K562 (cell line): Measurements from ENCODE around the gene LCN12. TPM values are rescaled to one million over a fixed set of nuclear protein-coding genes. Genes with fewer than 3 reads are reported as not detected.

Source experiments
- ATAC-seq: fragments of 200-7000 bp; cut with Tn5 transposase; 3 replicates; pipeline ENCODE4 v1.9.1; 2020; ENCODE audit warnings: moderate library complexity
- BruUV-seq: library from RNA; stranded (reverse); fragments of 400-500 nt; replicated peaks from 2 replicates; lab custom pipeline; 2021; lab: Mats Ljungman, UMichigan
- CTCF ChIA-PET: fragments of 300-600 bp; formaldehyde crosslinking; extraction: SDS; loops from one replicate; lab custom pipeline; 2021; ENCODE audit warnings: low intra/inter-chr PET ratio; lab: Yijun Ruan, JAX
- POLR2A ChIA-PET: fragments of 300-600, 350-650 bp; sonication (Branson Sonifier 250); formaldehyde crosslinking; extraction: SDS; loops from one replicate; lab custom pipeline; 2021; ENCODE audit warnings: antibody characterized with exemption, inconsistent platforms; lab: Yijun Ruan, JAX
- DNase-seq, 4 experiments: peaks; one replicate each; pipeline versions ENCODE4 v3.0.0 to v3.0.0-alpha.2; 2011 to 2018; ENCODE audit warnings: low spot score in 3 of 4, mixed read lengths in 3 of 4; ENCODE audit errors: extremely low read depth in 1 of 4
- FAIRE-seq: peaks from 2 replicates; lab custom pipeline; 2011; peaks lifted over from hg19 to GRCh38; lab: Jason Lieb, UNC
- H2AFZ ChIP-seq: 2 replicates; pipeline ENCODE4 v1.6.0; 2011; ENCODE audit warnings: low read depth, low read length, control low read depth, inconsistent platforms
- H3K27ac ChIP-seq: fragments of 200-600 bp; 3 replicates; pipeline ENCODE4 v1.8.0; 2011; ENCODE audit warnings: low read depth, mild to moderate bottlenecking, control low read depth, inconsistent platforms, low read length, moderate library complexity, mixed read lengths; ENCODE audit errors: extremely low read depth
- H3K27me3 ChIP-seq, 2 experiments: fragments of 300-600 bp in 1 of 2; 2 replicates in 1 of 2; 3 replicates in 1 of 2; pipeline versions ENCODE4 v1.6.0 to v1.8.0; 2011; ENCODE audit warnings: inconsistent platforms in 2 of 2, low read length in 2 of 2, mild to moderate bottlenecking in 1 of 2, mixed read lengths in 1 of 2, moderate library complexity in 1 of 2; ENCODE audit not compliant: control insufficient read depth in 2 of 2, insufficient read depth in 2 of 2
- H3K36me3 ChIP-seq: fragments of 300-600 bp; 3 replicates; pipeline ENCODE4 v1.8.0; 2011; ENCODE audit warnings: mild to moderate bottlenecking, low read length, inconsistent platforms; ENCODE audit not compliant: control insufficient read depth, insufficient read depth
- H3K4me1 ChIP-seq, 2 experiments: fragments of 200-600 bp in 1 of 2; replicated peaks in 1 of 2; 2 replicates in 1 of 2; 3 replicates in 1 of 2; pipeline versions ENCODE4 v1.5.1 to v1.8.0; 2011; ENCODE audit warnings: inconsistent platforms in 2 of 2, low read length in 2 of 2, mild to moderate bottlenecking in 1 of 2, mixed read lengths in 1 of 2, moderate library complexity in 1 of 2; ENCODE audit not compliant: control insufficient read depth in 2 of 2, insufficient read depth in 2 of 2
- H3K4me2 ChIP-seq: 2 replicates; pipeline ENCODE4 v1.6.1; 2011; ENCODE audit warnings: low read length, control low read depth, inconsistent platforms, mixed read lengths; ENCODE audit not compliant: insufficient read depth
- H3K4me3 ChIP-seq: fragments of 200-600 bp; sonication (generic), shearing (Covaris generic); 2 replicates; pipeline ENCODE4 v1.5.1; 2016; ENCODE audit warnings: control low read depth, inconsistent platforms
- H3K79me2 ChIP-seq: fragments of 200-600 bp; 3 replicates; pipeline ENCODE4 v1.8.0; 2011; ENCODE audit warnings: low read length, inconsistent platforms; ENCODE audit not compliant: control insufficient read depth, insufficient read depth
- H3K9ac ChIP-seq, 2 experiments: 2 replicates each; pipeline versions ENCODE4 v1.6.0 to v1.6.1; 2011; ENCODE audit warnings: low read depth in 2 of 2, low read length in 2 of 2, control low read depth in 1 of 2, inconsistent platforms in 1 of 2, mild to moderate bottlenecking in 1 of 2, mixed read lengths in 1 of 2; ENCODE audit not compliant: insufficient read depth in 1 of 2
- H3K9me1 ChIP-seq: one replicate; pipeline ENCODE4 v1.6.0; 2011; ENCODE audit warnings: inconsistent platforms, mild to moderate bottlenecking, low read length, moderate library complexity; ENCODE audit not compliant: control insufficient read depth, insufficient read depth
- H3K9me3 ChIP-seq: replicated peaks from 2 replicates; pipeline ENCODE4 v1.5.1; 2011; ENCODE audit warnings: low read depth, low read length, inconsistent platforms; ENCODE audit not compliant: control insufficient read depth, insufficient read depth
- H4K20me1 ChIP-seq: replicated peaks from 2 replicates; pipeline ENCODE4 v1.6.1; 2011; ENCODE audit warnings: low read length, inconsistent platforms, mixed read lengths; ENCODE audit not compliant: control insufficient read depth, insufficient read depth
- ATF3 ChIP-seq, 2 experiments: fragments of 450-650 bp in 1 of 2; sonication (generic) in 1 of 2; formaldehyde crosslinking in 1 of 2; IDR thresholded peaks in 1 of 2; conservative IDR thresholded peaks in 1 of 2; 2 replicates each; pipeline versions ENCODE4 v1.6.1 to v1.8.1; 2016 to 2023; ENCODE audit warnings: mild to moderate bottlenecking in 2 of 2, moderate library complexity in 2 of 2, inconsistent platforms in 1 of 2, missing genetic modification reagents in 1 of 2
- GMEB1 ChIP-seq: fragments of 250-450 bp; sonication (Bioruptor Pico); IDR thresholded peaks from 2 replicates; pipeline ENCODE4 v1.4.0; 2020; ENCODE audit warnings: mild to moderate bottlenecking
- MAX ChIP-seq: sonication (generic); formaldehyde crosslinking; IDR thresholded peaks from 2 replicates; pipeline ENCODE4 v1.9.0; 2022; ENCODE audit warnings: mild to moderate bottlenecking, missing genetic modification reagents
- NCOR1 ChIP-seq: fragments of 450-650 bp; IDR thresholded peaks from 2 replicates; pipeline ENCODE4 v1.6.1; 2016; ENCODE audit warnings: mild to moderate bottlenecking, moderate library complexity
- NFYB ChIP-seq: IDR thresholded peaks from 2 replicates; pipeline ENCODE4 v1.6.1; 2011; ENCODE audit warnings: mild to moderate bottlenecking, moderate library complexity; ENCODE audit not compliant: insufficient read length; ENCODE audit errors: extremely low read depth
- RHOXF2B ChIP-seq: fragments of 250-450 bp; sonication (Bioruptor Pico); conservative IDR thresholded peaks from 2 replicates; pipeline ENCODE4 v1.5.1; 2021
- SIX5 ChIP-seq, 2 experiments: IDR thresholded peaks; 2 replicates each; pipeline ENCODE4 v1.6.1; 2011; ENCODE audit warnings: low read length in 2 of 2, borderline replicate concordance in 1 of 2, low read depth in 1 of 2, mild to moderate bottlenecking in 1 of 2, moderate library complexity in 1 of 2; ENCODE audit not compliant: insufficient read depth in 1 of 2
- ZNF79 ChIP-seq: fragments of 250-450 bp; sonication (Bioruptor Pico); IDR thresholded peaks from 2 replicates; pipeline ENCODE4 v1.4.0; 2020; ENCODE audit warnings: low read depth, mild to moderate bottlenecking, moderate library complexity
- WGBS: fragments of 100-300 bp; shearing (Covaris generic); methylation state at CpG from one replicate; pipeline ENCODE4 v1.1.6; 2016; ENCODE audit warnings: low coverage, mixed read lengths; ENCODE audit not compliant: insufficient coverage; ENCODE audit errors: missing lambda C conversion rate; 5-methylcytosine and 5-hydroxymethylcytosine counted together
- in situ Hi-C: fragments of 300-500 bp; cut with MboI; formaldehyde crosslinking; loops from 4 replicates; pipeline ENCODE4 v1.15.0; 2018; ENCODE audit warnings: inconsistent platforms, mixed read lengths
- intact Hi-C: fragments of 100-400 bp; cut with micrococcal nuclease; formaldehyde crosslinking; loops from 2 replicates; pipeline ENCODE4 v1.14.2; 2022
- polyA plus RNA-seq, 8 experiments: library from polyadenylated mRNA; depleted of rRNA in 4 of 8; stranded (reverse) in 5 of 8; unstranded in 3 of 8; fragments of >200 nt; fragmentation: Nextera tagmentation in 2 of 8; fragmentation: Illumina TruSeq in 1 of 8; extraction: Ambion mirVana in 2 of 8; extraction: Trizol in 1 of 8; gene quantifications; 2 replicates each; pipeline versions ENCODE4 v1.2.1 to v1.2.3, GENCODE V29; 2011 to 2014; ENCODE audit warnings: inconsistent platforms in 1 of 8, missing spikeins in 1 of 8
- total RNA-seq, 7 experiments: library from RNA; depleted of rRNA in 6 of 7; stranded (reverse); fragments of >200 nt in 6 of 7; fragmentation: Illumina TruSeq in 2 of 7; extraction: Trizol in 2 of 7; gene quantifications; 2 replicates each; pipeline versions ENCODE4 v1.2.1 to v1.2.3, GENCODE V29; 2011 to 2021; ENCODE audit warnings: low replicate concordance in 1 of 7
- TF ChIP-seq, protein P1 (sequence below): fragments of 450-650 bp; IDR thresholded peaks from 2 replicates; pipeline ENCODE4 v1.6.1; 2016; ENCODE audit warnings: borderline replicate concordance
- TF ChIP-seq, protein P2 (sequence below): sonication (generic); formaldehyde crosslinking; IDR thresholded peaks from 2 replicates; pipeline ENCODE4 v1.8.1; 2023; ENCODE audit warnings: mild to moderate bottlenecking, missing genetic modification reagents
- TF ChIP-seq, protein P3 (sequence below): sonication (generic); formaldehyde crosslinking; IDR thresholded peaks from 2 replicates; pipeline ENCODE4 v1.8.0; 2022; ENCODE audit warnings: mild to moderate bottlenecking, missing genetic modification reagents, borderline replicate concordance

The LCN12 gene
- total and polyA plus RNA-seq, 9 of the 15 experiments (the other 6 are each of a cell fraction or from before 2014, with no cell fraction given): 0.05 TPM; not detected in 8

DNA sequence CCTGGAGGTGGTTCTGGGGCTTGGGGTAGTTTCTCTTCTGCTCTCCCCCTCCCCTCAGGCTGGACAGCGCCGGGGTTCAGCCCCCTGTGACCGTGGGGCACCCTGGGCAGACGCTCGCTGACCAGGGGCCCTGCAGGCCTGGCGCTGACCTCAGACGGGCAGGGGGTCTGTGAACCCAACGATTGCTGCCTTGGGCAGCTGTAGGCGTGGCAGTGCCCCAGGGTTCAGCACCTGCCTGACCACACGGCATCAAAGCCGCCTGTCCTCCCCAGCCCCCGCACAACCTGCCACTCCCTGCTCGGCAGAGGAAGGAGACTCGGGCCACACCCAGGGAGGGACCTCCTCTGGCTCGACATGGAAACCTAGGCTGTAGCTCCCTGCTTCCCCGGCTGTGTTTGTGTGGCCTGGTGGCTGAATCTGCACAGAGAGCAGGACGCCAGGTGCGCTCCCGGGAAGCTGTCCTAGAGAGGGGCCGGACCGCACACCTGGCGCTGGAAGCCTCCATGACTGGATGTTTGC is 12.2 kb downstream of the LCN12 start:
- Histone ChIP-seq H3K4me3 (no peak overlapping the region), H3K9me1 (no peaks in the 10 kb centered on the region), H4K20me1 (no peaks in the 10 kb centered on the region), H3K36me3 (no peaks in the 10 kb centered on the region), H2AFZ (peak overlapping the region; percentile 86), H3K79me2 (no peaks in the 10 kb centered on the region), H3K4me1 (peaks cover 26 to 77% of the 10 kb centered on the region in 2 experiments; a peak in 4 of 5 replicates), H3K4me2 (peak overlapping the region; percentile 61), H3K9me3 (no peaks in the 10 kb centered on the region), H3K27ac (peak overlapping the region; percentile 55), H3K27me3 (no peaks in the 10 kb centered on the region), H3K9ac (peak overlapping the region; percentile 33 to 81)
- ATAC-seq (peak; percentile 96), FAIRE-seq (peak; percentile 90), DNase-seq (peak; percentile 81 to 84 (median 82))
- 14% methylated on average over 13 of the region's 22 CpGs for WGBS
- BruUV-seq: no TSS peak
- ChIA-PET CTCF (no interaction called here), POLR2A (interaction anchor here (0.9 to 1.2 kb wide), 5 partner anchors 10 to 32 kb away, joined by 3 to 4 read pairs (median 3); partner anchors contain the start of genes C8G, CLIC3 and PAXX)
- intact Hi-C loops (no loop called here), in situ Hi-C loops (no loop called here)
- no peak for TF ChIP-seq NCOR1
- TF ChIP-seq RHOXF2B: no peak
- no peak for TF ChIP-seq SIX5 (IDR thresholded peaks at IDR 0.05; ENCODE audit: borderline replicate concordance in 1 of 2, insufficient read depth in 1 of 2, low read depth in 1 of 2, low read length in 2 of 2)
- no peak for TF ChIP-seq NFYB
- TF ChIP-seq GMEB1 (CRISPR knock-in tag): no peak
- TF ChIP-seq ATF3 (IDR thresholded peaks at IDR 0.05): no peak
- no peak for TF ChIP-seq ATF3 (CRISPR knock-in tag; conservative IDR thresholded peaks at IDR 0.05)
- TF ChIP-seq ZNF79 (CRISPR knock-in tag): no peak
- TF ChIP-seq MAX (CRISPR knock-in tag): peak; percentile 91
- TF ChIP-seq, protein P1, sequence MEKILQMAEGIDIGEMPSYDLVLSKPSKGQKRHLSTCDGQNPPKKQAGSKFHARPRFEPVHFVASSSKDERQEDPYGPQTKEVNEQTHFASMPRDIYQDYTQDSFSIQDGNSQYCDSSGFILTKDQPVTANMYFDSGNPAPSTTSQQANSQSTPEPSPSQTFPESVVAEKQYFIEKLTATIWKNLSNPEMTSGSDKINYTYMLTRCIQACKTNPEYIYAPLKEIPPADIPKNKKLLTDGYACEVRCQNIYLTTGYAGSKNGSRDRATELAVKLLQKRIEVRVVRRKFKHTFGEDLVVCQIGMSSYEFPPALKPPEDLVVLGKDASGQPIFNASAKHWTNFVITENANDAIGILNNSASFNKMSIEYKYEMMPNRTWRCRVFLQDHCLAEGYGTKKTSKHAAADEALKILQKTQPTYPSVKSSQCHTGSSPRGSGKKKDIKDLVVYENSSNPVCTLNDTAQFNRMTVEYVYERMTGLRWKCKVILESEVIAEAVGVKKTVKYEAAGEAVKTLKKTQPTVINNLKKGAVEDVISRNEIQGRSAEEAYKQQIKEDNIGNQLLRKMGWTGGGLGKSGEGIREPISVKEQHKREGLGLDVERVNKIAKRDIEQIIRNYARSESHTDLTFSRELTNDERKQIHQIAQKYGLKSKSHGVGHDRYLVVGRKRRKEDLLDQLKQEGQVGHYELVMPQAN: no peak
- TF ChIP-seq, protein P2, sequence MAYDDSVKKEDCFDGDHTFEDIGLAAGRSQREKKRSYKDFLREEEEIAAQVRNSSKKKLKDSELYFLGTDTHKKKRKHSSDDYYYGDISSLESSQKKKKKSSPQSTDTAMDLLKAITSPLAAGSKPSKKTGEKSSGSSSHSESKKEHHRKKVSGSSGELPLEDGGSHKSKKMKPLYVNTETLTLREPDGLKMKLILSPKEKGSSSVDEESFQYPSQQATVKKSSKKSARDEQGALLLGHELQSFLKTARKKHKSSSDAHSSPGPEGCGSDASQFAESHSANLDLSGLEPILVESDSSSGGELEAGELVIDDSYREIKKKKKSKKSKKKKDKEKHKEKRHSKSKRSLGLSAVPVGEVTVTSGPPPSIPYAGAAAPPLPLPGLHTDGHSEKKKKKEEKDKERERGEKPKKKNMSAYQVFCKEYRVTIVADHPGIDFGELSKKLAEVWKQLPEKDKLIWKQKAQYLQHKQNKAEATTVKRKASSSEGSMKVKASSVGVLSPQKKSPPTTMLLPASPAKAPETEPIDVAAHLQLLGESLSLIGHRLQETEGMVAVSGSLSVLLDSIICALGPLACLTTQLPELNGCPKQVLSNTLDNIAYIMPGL (CRISPR knock-in tag): no peak
- TF ChIP-seq, protein P3, sequence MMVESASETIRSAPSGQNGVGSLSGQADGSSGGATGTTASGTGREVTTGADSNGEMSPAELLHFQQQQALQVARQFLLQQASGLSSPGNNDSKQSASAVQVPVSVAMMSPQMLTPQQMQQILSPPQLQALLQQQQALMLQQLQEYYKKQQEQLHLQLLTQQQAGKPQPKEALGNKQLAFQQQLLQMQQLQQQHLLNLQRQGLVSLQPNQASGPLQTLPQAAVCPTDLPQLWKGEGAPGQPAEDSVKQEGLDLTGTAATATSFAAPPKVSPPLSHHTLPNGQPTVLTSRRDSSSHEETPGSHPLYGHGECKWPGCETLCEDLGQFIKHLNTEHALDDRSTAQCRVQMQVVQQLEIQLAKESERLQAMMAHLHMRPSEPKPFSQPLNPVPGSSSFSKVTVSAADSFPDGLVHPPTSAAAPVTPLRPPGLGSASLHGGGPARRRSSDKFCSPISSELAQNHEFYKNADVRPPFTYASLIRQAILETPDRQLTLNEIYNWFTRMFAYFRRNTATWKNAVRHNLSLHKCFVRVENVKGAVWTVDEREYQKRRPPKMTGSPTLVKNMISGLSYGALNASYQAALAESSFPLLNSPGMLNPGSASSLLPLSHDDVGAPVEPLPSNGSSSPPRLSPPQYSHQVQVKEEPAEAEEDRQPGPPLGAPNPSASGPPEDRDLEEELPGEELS (CRISPR knock-in tag): no peak
